Astrocyte of the cerebellum (primary cell): ENCODE results near the gene KLHL3.

Experiments
- DNase-seq: peaks from one replicate; pipeline ENCODE4 v3.0.0-alpha.2; 2011; ENCODE audit warnings: low read depth
- H3K4me3 ChIP-seq: 2 replicates; pipeline ENCODE4 v1.5.1; 2011; ENCODE audit warnings: mild to moderate bottlenecking, low read depth, low read length, moderate library complexity
- CTCF ChIP-seq: IDR thresholded peaks from 2 replicates; pipeline ENCODE4 v1.5.1; 2012; ENCODE audit warnings: low read length, low read depth, moderate library complexity, mild to moderate bottlenecking; ENCODE audit errors: missing control alignments
- in situ Hi-C: cut with HindIII; loops from 2 replicates; pipeline ENCODE4 v1.10.0; 2017; ENCODE audit warnings: low sequenced_read_pairs

The KLHL3 gene

GRCh38 chr5:137666901-137667300 is 69.0 kb downstream of the KLHL3 start:
- TF ChIP-seq CTCF: no peak
- in situ Hi-C loops: no loop called here
- H3K4me3 ChIP-seq: no peak overlapping the region
- DNase-seq: no peak

GRCh38 chr5:137666461-137666850 is 69.4 kb downstream of the KLHL3 start:
- in situ Hi-C loops: no loop called here
- no peak for DNase-seq
- no peak for TF ChIP-seq CTCF
- H3K4me3 ChIP-seq: no peak overlapping the region

- in situ Hi-C loops: no loop called here
- TF ChIP-seq CTCF: no peak
- DNase-seq: no peak
- no peak overlapping the region for H3K4me3 ChIP-seq
These were observed 70.0 kb downstream of the KLHL3 start for GRCh38 chr5:137665678-137666460.

GRCh38 chr5:137660349-137660817 is 75.5 kb downstream of the KLHL3 start:
- TF ChIP-seq CTCF: peak; percentile 85

GRCh38 chr5:137659209-137659608 is 76.7 kb downstream of the KLHL3 start:
- no peak for TF ChIP-seq CTCF
- no peak for DNase-seq
- in situ Hi-C loops: no loop called here
- no peak overlapping the region for H3K4me3 ChIP-seq

More at GRCh38 chr5:137660349-137660817, 75.5 kb downstream of the KLHL3 start:
- peak; percentile 59 for DNase-seq
- in situ Hi-C loops: no loop called here
- H3K4me3 ChIP-seq: no peak overlapping the region

- no peak overlapping the region for H3K4me3 ChIP-seq
- no peak for TF ChIP-seq CTCF
- DNase-seq: no peak
- in situ Hi-C loops: no loop called here
These were observed 77.6 kb downstream of the KLHL3 start for GRCh38 chr5:137658324-137658723.
